PC-9 (cell line): ENCODE data around the gene C6orf15.

Experiments used
- EZH2 ChIP-seq: fragments of 200-600 bp; sonication (generic); IDR thresholded peaks from 2 replicates; pipeline ENCODE4 v1.8.0; 2017; ENCODE audit warnings: antibody characterized with exemption, low read depth
- TF ChIP-seq, protein P1 (sequence below): fragments of 200-600 bp; sonication (generic); conservative IDR thresholded peaks from 2 replicates; pipeline ENCODE4 v1.6.1; 2017; ENCODE audit warnings: mixed run types, antibody characterized with exemption, mild to moderate bottlenecking, moderate library complexity

DNA sequence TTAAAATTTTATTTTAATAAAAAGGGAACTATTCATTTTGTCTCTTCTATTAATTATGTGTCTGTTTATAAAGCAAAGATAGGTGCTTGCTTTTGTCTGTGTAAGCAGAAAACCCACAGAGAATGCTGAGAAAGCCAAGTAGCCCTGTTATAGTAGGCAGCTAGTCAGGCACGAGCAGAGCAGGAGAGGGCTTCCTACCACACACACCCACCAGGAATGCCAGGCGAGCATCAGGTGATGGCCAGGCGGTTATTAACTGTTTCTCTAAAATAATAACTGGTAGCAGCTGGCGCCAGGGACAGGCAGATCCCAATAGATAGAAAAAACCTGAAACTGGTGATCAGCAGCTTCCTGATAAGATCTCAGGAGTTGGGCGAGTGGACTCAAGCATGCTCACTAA is 15.7 kb downstream of the C6orf15 start:
- TF ChIP-seq EZH2: no peak
- TF ChIP-seq, protein P1, sequence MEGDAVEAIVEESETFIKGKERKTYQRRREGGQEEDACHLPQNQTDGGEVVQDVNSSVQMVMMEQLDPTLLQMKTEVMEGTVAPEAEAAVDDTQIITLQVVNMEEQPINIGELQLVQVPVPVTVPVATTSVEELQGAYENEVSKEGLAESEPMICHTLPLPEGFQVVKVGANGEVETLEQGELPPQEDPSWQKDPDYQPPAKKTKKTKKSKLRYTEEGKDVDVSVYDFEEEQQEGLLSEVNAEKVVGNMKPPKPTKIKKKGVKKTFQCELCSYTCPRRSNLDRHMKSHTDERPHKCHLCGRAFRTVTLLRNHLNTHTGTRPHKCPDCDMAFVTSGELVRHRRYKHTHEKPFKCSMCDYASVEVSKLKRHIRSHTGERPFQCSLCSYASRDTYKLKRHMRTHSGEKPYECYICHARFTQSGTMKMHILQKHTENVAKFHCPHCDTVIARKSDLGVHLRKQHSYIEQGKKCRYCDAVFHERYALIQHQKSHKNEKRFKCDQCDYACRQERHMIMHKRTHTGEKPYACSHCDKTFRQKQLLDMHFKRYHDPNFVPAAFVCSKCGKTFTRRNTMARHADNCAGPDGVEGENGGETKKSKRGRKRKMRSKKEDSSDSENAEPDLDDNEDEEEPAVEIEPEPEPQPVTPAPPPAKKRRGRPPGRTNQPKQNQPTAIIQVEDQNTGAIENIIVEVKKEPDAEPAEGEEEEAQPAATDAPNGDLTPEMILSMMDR: no peak
